ENCODE data around the gene GPR176. TPM values are rescaled to one million over a fixed set of nuclear protein-coding genes. Genes with fewer than 3 reads are reported as not detected.

GPR176 gene
- total RNA-seq, 4 donors from 2014 or later, result 0.53 to 6.2 (median 3.0) TPM

DNA sequence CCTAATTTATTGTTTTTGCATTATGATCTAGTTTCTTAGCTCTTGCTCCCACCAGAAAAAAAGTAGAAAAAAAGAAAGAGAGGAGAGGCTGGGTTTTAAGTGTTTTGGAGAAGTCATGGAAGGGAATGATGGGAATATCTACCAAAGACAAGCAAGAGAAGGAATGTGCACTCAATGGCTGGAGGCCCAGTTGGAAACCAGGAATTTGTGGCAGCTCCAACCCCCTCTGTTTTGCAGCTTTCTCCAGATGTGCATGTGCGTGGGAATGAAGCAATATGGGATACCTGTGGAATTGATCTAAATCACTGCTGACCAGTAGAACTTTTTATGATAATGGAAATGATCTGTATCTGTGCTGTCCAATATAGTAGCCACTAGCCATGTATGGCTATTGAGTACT is 41.0 kb upstream of the GPR176 start:
- no peak for DNase-seq (ENCODE audit: low spot score in 2 of 2)
- WGBS, 2 donors, result 88 to 94% methylated on average over 1 of the region's 1 CpG
- no peak for TF ChIP-seq POLR2A (IDR thresholded peaks at IDR 0.05)
- TF ChIP-seq, protein P1, sequence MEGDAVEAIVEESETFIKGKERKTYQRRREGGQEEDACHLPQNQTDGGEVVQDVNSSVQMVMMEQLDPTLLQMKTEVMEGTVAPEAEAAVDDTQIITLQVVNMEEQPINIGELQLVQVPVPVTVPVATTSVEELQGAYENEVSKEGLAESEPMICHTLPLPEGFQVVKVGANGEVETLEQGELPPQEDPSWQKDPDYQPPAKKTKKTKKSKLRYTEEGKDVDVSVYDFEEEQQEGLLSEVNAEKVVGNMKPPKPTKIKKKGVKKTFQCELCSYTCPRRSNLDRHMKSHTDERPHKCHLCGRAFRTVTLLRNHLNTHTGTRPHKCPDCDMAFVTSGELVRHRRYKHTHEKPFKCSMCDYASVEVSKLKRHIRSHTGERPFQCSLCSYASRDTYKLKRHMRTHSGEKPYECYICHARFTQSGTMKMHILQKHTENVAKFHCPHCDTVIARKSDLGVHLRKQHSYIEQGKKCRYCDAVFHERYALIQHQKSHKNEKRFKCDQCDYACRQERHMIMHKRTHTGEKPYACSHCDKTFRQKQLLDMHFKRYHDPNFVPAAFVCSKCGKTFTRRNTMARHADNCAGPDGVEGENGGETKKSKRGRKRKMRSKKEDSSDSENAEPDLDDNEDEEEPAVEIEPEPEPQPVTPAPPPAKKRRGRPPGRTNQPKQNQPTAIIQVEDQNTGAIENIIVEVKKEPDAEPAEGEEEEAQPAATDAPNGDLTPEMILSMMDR (IDR thresholded peaks at IDR 0.05), result no peak
- H3K4me3 ChIP-seq (ENCODE audit: low read depth, poor library complexity, severe bottlenecking), result no peak overlapping the region
- intact Hi-C loops (cut with DNase I; ENCODE audit: low total_unique reads), result no loop called here

DNA sequence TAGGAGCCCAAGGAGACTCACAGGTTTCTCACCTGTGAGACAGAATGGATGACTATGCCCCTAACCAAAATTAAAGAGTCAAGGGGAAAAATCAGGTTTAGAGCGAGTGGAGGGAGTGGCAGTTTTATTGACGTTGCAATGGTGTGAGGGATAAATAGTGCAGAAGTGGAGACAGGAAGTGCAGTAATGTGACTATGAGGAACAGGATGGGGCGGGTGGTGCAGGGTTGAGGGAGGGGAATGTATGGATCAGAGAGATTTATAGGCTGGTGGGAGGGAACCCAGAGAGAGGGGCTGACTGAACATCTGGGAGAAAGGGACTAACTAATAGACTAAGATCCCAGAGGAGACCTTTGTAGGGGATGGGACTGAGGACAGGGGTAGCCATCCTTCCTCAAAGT is 40.3 kb upstream of the GPR176 start:
- no peak for DNase-seq (ENCODE audit: low spot score in 2 of 2)
- H3K4me3 ChIP-seq (ENCODE audit: low read depth, poor library complexity, severe bottlenecking), result no peak overlapping the region
- WGBS, 2 donors, result 73 to 83% methylated on average over 3 of the region's 3 CpGs
- intact Hi-C loops (cut with DNase I; ENCODE audit: low total_unique reads), result no loop called here
- no peak for TF ChIP-seq POLR2A (IDR thresholded peaks at IDR 0.05)
- TF ChIP-seq, protein P1 (IDR thresholded peaks at IDR 0.05), result no peak

DNA sequence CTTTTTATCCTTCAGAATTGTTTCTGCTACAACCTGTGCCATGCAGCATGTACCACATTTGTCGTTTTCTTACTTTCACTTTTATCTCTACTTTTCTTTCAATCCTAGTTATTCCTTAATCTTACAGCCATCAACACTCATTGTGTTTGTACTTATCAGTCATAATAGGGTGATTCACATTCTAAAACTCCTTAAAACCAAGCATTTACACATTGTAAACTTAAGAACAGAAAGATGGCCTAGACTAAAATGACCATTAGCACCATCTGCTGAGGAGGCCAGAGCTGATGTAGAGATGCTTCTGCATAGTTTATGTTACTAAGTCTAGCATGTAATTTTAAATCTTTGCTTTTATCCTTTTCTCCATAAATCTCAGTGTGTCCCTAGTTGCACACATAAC is 39.3 kb upstream of the GPR176 start:
- no peak overlapping the region for H3K4me3 ChIP-seq (ENCODE audit: low read depth, poor library complexity, severe bottlenecking)
- TF ChIP-seq, protein P1 (IDR thresholded peaks at IDR 0.05), result no peak
- TF ChIP-seq POLR2A (IDR thresholded peaks at IDR 0.05), result no peak
- no peak for DNase-seq (ENCODE audit: low spot score in 2 of 2)
- 90 to 93% methylated on average over 1 of the region's 1 CpG for WGBS, 2 donors
- intact Hi-C loops (cut with DNase I; ENCODE audit: low total_unique reads), result no loop called here

DNA sequence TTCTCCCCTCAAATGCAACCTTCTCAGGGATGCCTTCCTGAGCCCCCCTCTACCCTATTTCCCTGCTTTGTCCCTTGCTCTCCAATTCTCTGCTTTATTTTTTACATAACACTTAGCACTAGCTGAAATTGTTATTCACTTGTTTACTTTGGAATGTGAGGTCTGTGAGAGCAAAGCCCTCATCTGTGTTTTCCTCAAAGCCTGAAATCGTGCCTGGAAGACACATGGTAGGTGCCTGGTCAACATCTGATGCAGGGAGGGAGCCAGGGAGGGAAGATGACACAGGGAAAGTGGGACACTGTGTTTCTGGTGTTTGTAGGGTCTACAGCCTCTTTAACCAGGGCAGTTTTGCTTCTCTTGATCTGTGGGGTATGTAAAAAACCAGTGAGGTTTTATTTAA is 37.4 kb upstream of the GPR176 start:
- TF ChIP-seq POLR2A (IDR thresholded peaks at IDR 0.05), result no peak
- TF ChIP-seq, protein P1 (IDR thresholded peaks at IDR 0.05), result no peak
- 67 to 70% methylated on average over 1 of the region's 1 CpG for WGBS, 2 donors
- intact Hi-C loops (cut with DNase I; ENCODE audit: low total_unique reads), result no loop called here

DNA sequence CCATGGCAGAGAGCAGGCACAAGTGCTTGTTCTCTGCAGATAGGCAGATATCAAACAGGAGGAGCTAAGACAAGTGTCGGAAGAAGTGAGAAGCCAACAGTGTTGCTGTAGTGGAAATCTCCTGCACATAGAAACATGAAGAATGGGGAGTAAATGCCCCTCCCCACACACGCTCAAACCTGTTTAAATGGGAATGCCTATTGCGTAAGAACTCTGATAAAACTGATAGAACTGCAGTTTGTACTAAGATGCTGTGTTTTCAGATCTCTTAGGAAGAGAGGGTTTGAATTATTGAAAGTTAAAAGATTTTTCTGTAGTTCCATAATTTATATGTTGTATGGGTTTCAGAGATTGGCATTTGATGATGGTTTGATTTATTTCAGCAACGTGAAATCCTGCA is 33.5 kb upstream of the GPR176 start:
- WGBS, 2 donors, result 60 to 68% methylated on average over 4 of the region's 4 CpGs
- no peak overlapping the region for H3K4me3 ChIP-seq (ENCODE audit: low read depth, poor library complexity, severe bottlenecking)
- intact Hi-C loops (cut with DNase I; ENCODE audit: low total_unique reads), result no loop called here
- TF ChIP-seq, protein P1 (IDR thresholded peaks at IDR 0.05), result no peak
- TF ChIP-seq POLR2A (IDR thresholded peaks at IDR 0.05), result no peak
- DNase-seq (ENCODE audit: low spot score in 2 of 2), result no peak

More for the DNA sequence above, 37.4 kb upstream of the GPR176 start:
- H3K4me3 ChIP-seq (ENCODE audit: low read depth, poor library complexity, severe bottlenecking), result no peak overlapping the region
- DNase-seq (ENCODE audit: low spot score in 2 of 2), result no peak

DNA sequence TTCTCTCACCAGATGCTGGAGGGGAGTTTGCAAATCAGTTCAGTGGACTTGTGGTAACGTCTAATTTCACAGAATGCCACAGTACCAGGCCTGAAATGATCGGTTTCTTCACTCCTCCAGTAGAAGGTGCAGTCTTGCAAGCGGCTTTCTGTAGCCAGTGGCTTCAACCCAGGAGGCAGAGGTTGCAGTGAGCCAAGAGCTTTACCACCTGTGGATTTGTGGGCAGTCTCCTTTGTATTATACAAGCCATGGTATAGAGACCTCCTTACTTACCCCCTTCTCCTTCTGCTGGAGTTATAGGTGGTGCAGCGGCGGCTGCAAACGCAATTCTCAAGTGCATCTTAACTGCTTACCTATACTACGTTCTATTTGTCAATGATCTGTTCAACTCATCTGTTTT is 31.5 kb upstream of the GPR176 start:
- WGBS, 2 donors, result 91 to 94% methylated on average over 7 of the region's 7 CpGs
- intact Hi-C loops (cut with DNase I; ENCODE audit: low total_unique reads), result no loop called here
- H3K4me3 ChIP-seq (ENCODE audit: low read depth, poor library complexity, severe bottlenecking), result no peak overlapping the region
- no peak for DNase-seq (ENCODE audit: low spot score in 2 of 2)
- TF ChIP-seq POLR2A (IDR thresholded peaks at IDR 0.05), result no peak
- TF ChIP-seq, protein P1 (IDR thresholded peaks at IDR 0.05), result no peak
